ENCODE results near the gene TTC32.

TTC32 gene

DNA sequence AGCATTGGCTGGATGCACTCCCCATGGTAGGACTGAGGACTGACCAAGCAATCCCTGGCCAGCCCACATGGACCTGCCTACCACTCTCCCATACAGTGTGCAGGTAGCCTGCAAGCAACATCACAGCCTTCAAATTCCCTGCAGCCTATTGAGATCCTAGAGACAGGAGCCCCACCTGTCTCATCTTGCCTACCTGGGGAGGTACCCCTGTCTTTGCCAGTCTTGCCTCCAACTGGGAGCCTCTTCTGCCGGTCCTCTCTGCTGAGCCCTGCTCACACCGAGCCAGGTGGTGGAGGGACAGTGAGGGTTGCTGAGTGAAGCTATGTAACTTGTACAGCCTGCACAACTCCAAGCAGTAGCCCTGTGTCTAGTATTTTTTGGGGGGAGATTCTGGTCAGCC lies 29.9 kb downstream of the TTC32 start:
- TF ChIP-seq, protein P1, sequence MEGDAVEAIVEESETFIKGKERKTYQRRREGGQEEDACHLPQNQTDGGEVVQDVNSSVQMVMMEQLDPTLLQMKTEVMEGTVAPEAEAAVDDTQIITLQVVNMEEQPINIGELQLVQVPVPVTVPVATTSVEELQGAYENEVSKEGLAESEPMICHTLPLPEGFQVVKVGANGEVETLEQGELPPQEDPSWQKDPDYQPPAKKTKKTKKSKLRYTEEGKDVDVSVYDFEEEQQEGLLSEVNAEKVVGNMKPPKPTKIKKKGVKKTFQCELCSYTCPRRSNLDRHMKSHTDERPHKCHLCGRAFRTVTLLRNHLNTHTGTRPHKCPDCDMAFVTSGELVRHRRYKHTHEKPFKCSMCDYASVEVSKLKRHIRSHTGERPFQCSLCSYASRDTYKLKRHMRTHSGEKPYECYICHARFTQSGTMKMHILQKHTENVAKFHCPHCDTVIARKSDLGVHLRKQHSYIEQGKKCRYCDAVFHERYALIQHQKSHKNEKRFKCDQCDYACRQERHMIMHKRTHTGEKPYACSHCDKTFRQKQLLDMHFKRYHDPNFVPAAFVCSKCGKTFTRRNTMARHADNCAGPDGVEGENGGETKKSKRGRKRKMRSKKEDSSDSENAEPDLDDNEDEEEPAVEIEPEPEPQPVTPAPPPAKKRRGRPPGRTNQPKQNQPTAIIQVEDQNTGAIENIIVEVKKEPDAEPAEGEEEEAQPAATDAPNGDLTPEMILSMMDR (IDR thresholded peaks at IDR 0.05; ENCODE audit: control insufficient read depth, insufficient read depth, low read depth, low read length, missing control alignments), result no peak
- no peak overlapping the region for H3K4me3 ChIP-seq (ENCODE audit: control insufficient read depth, low read depth, low read length)
- DNase-seq (ENCODE audit: low read depth), result no peak

DNA sequence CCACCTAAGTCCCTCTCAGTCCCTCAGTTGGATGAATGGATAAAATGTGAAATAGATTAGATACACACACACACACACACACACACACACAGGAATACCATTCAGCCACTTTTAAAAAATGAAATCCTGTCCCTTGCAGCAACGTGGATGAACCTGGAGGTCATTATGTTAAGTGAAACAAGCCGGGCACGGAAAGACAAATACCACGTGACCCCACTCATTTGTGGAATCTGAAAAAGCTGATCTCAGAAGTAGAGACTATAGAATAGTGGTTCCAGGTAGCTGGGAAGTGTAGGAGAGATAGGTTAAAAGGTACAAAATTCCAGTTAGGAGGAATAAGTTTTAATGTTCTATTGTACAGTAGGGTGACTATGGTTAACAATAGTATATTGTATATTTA lies 31.0 kb downstream of the TTC32 start:
- no peak for DNase-seq (ENCODE audit: low read depth)
- no peak overlapping the region for H3K4me3 ChIP-seq (ENCODE audit: control insufficient read depth, low read depth, low read length)
- TF ChIP-seq, protein P1 (IDR thresholded peaks at IDR 0.05; ENCODE audit: control insufficient read depth, insufficient read depth, low read depth, low read length, missing control alignments), result no peak

DNA sequence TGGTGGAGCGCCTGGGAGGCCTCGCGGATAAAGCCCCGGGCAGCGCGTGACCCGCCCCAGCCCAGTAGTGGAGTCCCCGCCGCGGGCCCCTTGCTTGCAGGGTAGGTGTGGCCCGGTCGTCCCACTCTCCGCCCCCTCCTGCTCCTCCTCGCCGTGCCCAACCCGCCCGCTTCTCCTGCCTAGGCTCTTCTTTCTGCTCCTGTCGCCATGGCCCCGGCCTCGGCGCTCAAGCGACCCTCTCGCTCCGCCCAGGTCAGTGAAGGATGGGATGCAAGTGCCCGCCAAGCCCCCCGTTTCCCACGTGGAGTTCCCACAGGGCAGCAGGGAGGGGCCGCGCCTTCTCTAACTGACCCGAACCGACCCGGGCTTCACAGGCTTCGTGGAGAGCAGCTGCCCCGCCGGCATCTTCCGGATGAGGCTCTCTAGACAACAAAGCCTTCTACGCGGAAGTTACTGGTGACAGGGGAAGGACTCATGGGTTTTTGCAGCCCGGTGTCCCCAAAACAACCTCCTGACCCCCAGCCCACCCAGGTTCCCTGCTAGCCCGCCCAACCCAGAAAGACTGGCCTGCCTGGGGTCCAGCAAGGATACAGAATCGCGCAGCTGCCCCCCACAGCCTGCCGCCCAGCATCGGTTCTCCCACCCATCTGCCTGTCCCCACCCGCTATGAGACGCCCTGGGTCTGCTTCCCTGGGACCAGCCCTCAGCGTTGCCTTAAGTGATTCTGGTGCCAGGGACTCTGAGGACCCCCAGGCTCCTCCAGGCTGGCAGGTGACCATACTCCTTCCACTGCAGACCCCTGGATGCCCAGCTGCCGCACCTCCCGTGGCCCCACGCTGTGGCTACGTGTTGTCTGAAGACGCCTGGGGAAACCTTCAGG lies 32.8 kb downstream of the TTC32 start:
- peak overlapping the region; percentile 36 for H3K4me3 ChIP-seq (ENCODE audit: control insufficient read depth, low read depth, low read length)
- TF ChIP-seq, protein P1 (IDR thresholded peaks at IDR 0.05; ENCODE audit: control insufficient read depth, insufficient read depth, low read depth, low read length, missing control alignments), result no peak
- no peak for DNase-seq (ENCODE audit: low read depth)

DNA sequence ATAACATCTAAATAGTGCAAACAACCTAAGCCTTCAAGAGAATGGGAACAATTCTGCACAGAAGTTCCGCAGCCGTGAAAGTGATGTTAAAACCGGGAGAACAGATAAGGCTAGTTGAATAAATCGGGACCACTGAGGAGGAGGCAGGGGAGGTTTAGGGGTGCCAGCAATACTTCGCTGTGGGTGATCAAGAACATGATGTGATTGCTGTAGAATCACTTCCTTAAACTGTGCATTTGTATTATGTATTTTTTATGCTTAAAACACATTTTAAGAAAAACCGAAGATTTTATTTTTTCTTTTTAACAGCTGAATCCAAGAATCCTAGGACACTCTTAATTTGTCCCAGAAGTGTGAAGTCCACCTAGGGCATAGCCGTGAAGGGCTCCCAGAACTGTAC lies 33.6 kb downstream of the TTC32 start:
- H3K4me3 ChIP-seq (ENCODE audit: control insufficient read depth, low read depth, low read length), result peak overlapping the region; percentile 36
- DNase-seq (ENCODE audit: low read depth), result no peak
- TF ChIP-seq, protein P1 (IDR thresholded peaks at IDR 0.05; ENCODE audit: control insufficient read depth, insufficient read depth, low read depth, low read length, missing control alignments), result no peak

DNA sequence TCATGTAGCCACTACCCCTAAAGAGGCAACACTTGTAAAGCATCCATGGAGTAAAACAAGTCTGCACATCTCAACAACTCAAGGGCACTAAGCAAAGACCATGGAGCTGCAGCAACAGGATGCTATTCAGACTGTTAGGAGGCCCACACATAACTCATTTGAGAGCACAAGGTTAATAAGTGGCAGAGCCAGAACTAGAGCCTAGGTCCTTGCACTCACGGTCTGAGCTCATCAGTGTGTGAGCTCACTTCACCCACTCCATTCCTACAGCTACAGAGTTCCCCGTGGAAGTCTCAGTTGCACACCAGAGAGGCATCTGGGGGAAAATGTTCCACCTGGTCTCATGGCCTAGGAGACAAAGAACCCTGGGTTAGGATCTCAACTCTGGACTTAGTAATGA lies 35.0 kb downstream of the TTC32 start:
- DNase-seq (ENCODE audit: low read depth), result no peak
- TF ChIP-seq, protein P1 (IDR thresholded peaks at IDR 0.05; ENCODE audit: control insufficient read depth, insufficient read depth, low read depth, low read length, missing control alignments), result no peak
- H3K4me3 ChIP-seq (ENCODE audit: control insufficient read depth, low read depth, low read length), result no peak overlapping the region

DNA sequence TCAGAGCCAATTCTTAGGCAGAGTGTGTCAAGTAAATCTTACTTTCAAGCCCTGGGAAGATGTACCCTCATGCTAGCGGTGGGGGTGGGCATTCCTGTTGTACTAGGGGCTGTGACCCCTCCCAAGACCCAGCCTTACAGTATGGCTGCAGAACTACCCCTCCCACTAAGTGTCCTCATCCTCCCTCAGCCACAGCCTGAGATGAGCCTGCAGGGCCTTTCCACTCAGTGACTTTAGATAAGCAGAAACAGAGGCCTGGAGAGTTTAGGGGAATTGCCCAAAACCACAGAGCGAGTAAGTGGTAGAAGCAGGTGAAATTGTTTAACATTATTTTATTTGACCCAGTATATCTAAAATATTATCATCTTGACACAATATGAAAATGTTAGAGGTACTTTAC lies 36.6 kb downstream of the TTC32 start:
- DNase-seq (ENCODE audit: low read depth), result no peak
- no peak overlapping the region for H3K4me3 ChIP-seq (ENCODE audit: control insufficient read depth, low read depth, low read length)
- TF ChIP-seq, protein P1 (IDR thresholded peaks at IDR 0.05; ENCODE audit: control insufficient read depth, insufficient read depth, low read depth, low read length, missing control alignments), result no peak

Measured in AG09309 (cell line).